Keratinocyte (primary cell): ENCODE measurements around the gene TCEANC2. TPM values are rescaled to one million over a fixed set of nuclear protein-coding genes. Genes with fewer than 3 reads are reported as not detected.
"Not testable (repeated sequence)": the region's sequence is repeated elsewhere in the genome, so short reads cannot be mapped to it uniquely, and the experiment has no call there.

Experiments used
- DNase-seq: peaks from one replicate; pipeline ENCODE4 v3.0.0-alpha.2; 2011; ENCODE audit warnings: low read depth, missing footprints, low spot score
- FAIRE-seq: peaks from 2 replicates; lab custom pipeline; 2011; peaks lifted over from hg19 to GRCh38; lab: Jason Lieb, UNC
- H2AFZ ChIP-seq: 2 replicates; pipeline ENCODE4 v1.6.0; 2012; ENCODE audit warnings: low read length, control low read depth, inconsistent platforms; ENCODE audit not compliant: control insufficient read depth
- H3K27ac ChIP-seq: 2 replicates; pipeline ENCODE4 v1.5.1; 2011; ENCODE audit warnings: low read length; ENCODE audit not compliant: control insufficient read depth, insufficient read depth
- H3K27me3 ChIP-seq: 3 replicates; pipeline ENCODE4 v1.6.0; 2011; ENCODE audit warnings: low read length; ENCODE audit not compliant: control insufficient read depth, insufficient read depth; ENCODE audit errors: extremely low read depth
- H3K36me3 ChIP-seq, 2 experiments: 2 replicates in 1 of 2; 3 replicates in 1 of 2; pipeline ENCODE4 v1.5.1; 2011; ENCODE audit warnings: low read length in 2 of 2, mild to moderate bottlenecking in 1 of 2; ENCODE audit not compliant: control insufficient read depth in 2 of 2, insufficient read depth in 2 of 2; ENCODE audit errors: extremely low read depth in 1 of 2
- H3K4me1 ChIP-seq: 3 replicates; pipeline ENCODE4 v1.5.1; 2011; ENCODE audit warnings: low read length; ENCODE audit not compliant: control insufficient read depth, insufficient read depth; ENCODE audit errors: extremely low read depth
- H3K4me2 ChIP-seq: 3 replicates; pipeline ENCODE4 v1.6.0; 2011; ENCODE audit warnings: low read depth, low read length; ENCODE audit not compliant: control insufficient read depth, insufficient read depth; ENCODE audit errors: extremely low read depth
- H3K4me3 ChIP-seq, 3 experiments: fragments of 200-600 bp in 1 of 3; sonication (generic) in 1 of 3; 2 replicates in 2 of 3; 3 replicates in 1 of 3; pipeline ENCODE4 v1.5.1; 2011 to 2016; ENCODE audit warnings: low read length in 3 of 3, mild to moderate bottlenecking in 3 of 3, control low read depth in 2 of 3, inconsistent platforms in 1 of 3, low read depth in 1 of 3, mixed read lengths in 1 of 3, mixed run types in 1 of 3, moderate library complexity in 1 of 3; ENCODE audit not compliant: control insufficient read depth in 2 of 3, insufficient read depth in 2 of 3; ENCODE audit errors: extremely low read depth in 1 of 3
- H3K79me2 ChIP-seq: 2 replicates; pipeline ENCODE4 v1.6.0; 2012; ENCODE audit warnings: low read length; ENCODE audit not compliant: control insufficient read depth, insufficient read depth
- H3K9ac ChIP-seq: 3 replicates; pipeline ENCODE4 v1.6.0; 2011; ENCODE audit warnings: low read length; ENCODE audit not compliant: control insufficient read depth, insufficient read depth; ENCODE audit errors: extremely low read depth
- H3K9me1 ChIP-seq: 3 replicates; pipeline ENCODE4 v1.6.0; 2011; ENCODE audit warnings: low read length; ENCODE audit not compliant: control insufficient read depth, insufficient read depth; ENCODE audit errors: extremely low read depth
- H3K9me3 ChIP-seq: 2 replicates; pipeline ENCODE4 v1.5.1; 2012; ENCODE audit warnings: low read depth, low read length; ENCODE audit not compliant: control insufficient read depth
- H4K20me1 ChIP-seq: 3 replicates; pipeline ENCODE4 v1.6.0; 2011; ENCODE audit warnings: low read length; ENCODE audit not compliant: control insufficient read depth, insufficient read depth; ENCODE audit errors: extremely low read depth
- EZH2 ChIP-seq: IDR thresholded peaks from one replicate; pipeline ENCODE4 v1.6.1; 2012; ENCODE audit warnings: inconsistent platforms, mild to moderate bottlenecking, low read length, moderate library complexity
- dilution Hi-C: fragments of 300-500 bp; cut with MboI; formaldehyde crosslinking; loops from one replicate; pipeline ENCODE4 v1.7.0; 2020; ENCODE audit warnings: low sequenced_read_pairs; ENCODE audit not compliant: extremely low pct_ligation_motif_present
- polyA plus RNA-seq, 5 experiments: library from polyadenylated mRNA; depleted of rRNA in 3 of 5; stranded (reverse) in 3 of 5; stranded (forward) in 1 of 5; unstranded in 1 of 5; fragments of >200 nt; gene quantifications; 1 replicate in 1 of 5; 2 replicates in 3 of 5; 3 replicates in 1 of 5; pipeline versions ENCODE4 v1.2.1 to v1.2.3, GENCODE V29; 2011 to 2012; ENCODE audit warnings: missing spikeins in 2 of 5, low read depth in 1 of 5, low replicate concordance in 1 of 5
- TF ChIP-seq, protein P1 (sequence below), 3 experiments: IDR thresholded peaks in 1 of 3; conservative IDR thresholded peaks in 1 of 3; optimal IDR thresholded peaks in 1 of 3; 2 replicates in 2 of 3; 3 replicates in 1 of 3; pipeline versions ENCODE3 to v1.5.1; 2011; ENCODE audit warnings: low read length in 3 of 3, mild to moderate bottlenecking in 3 of 3, moderate library complexity in 2 of 3, control low read depth in 1 of 3, inconsistent platforms in 1 of 3; ENCODE audit not compliant: insufficient read depth in 2 of 3; ENCODE audit errors: extremely low read depth in 1 of 3

The TCEANC2 gene
- polyA plus RNA-seq, 1 donor (not counting 4 experiments of a cell fraction or from before 2014, with no cell fraction given), result 4.3 TPM

DNA sequence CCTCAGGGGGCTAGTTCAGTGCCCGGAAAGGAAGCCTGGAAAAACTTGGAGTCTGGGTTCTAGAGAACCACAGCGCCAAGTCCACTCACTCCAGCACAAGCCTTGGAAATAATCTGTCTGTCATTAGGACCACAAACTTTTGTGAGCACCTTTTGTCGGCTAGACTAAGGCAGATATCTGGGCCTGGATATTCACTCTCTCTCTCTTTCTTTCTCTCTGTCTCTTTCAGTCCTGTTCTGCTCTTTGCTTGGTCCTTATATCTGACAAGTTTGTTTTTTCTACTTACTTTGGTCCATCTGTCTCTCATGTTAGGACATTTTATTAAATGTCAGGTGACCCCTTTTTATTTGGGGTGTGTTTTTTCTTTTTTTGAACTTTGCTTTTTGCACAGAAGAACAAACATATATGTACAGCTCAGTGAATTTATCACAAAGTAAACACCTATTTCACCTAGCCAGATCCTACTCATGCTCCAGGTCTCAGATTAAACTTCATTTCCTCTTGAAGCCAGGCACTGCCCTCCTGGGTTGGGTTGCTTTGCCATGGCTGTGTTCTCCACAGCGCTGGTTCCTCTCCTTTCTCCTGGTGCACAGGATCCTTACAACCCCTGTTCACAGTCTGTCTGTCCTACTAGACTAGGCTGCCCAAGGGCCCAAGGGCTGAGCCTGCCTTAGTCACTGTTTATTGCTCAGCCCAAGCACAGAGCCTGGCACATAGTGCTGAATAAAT is 40.8 kb downstream of the TCEANC2 start:
- no peak overlapping the region for H3K27ac ChIP-seq
- H3K4me1 ChIP-seq, result no peaks in the 10 kb centered on the region
- no peak overlapping the region for H3K9ac ChIP-seq
- H4K20me1 ChIP-seq, result no peaks in the 10 kb centered on the region
- H3K9me3 ChIP-seq, result no peaks in the 10 kb centered on the region
- no peak for TF ChIP-seq EZH2
- TF ChIP-seq, protein P1, sequence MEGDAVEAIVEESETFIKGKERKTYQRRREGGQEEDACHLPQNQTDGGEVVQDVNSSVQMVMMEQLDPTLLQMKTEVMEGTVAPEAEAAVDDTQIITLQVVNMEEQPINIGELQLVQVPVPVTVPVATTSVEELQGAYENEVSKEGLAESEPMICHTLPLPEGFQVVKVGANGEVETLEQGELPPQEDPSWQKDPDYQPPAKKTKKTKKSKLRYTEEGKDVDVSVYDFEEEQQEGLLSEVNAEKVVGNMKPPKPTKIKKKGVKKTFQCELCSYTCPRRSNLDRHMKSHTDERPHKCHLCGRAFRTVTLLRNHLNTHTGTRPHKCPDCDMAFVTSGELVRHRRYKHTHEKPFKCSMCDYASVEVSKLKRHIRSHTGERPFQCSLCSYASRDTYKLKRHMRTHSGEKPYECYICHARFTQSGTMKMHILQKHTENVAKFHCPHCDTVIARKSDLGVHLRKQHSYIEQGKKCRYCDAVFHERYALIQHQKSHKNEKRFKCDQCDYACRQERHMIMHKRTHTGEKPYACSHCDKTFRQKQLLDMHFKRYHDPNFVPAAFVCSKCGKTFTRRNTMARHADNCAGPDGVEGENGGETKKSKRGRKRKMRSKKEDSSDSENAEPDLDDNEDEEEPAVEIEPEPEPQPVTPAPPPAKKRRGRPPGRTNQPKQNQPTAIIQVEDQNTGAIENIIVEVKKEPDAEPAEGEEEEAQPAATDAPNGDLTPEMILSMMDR (optimal IDR thresholded peaks at IDR 0.05 in 1 of 3, IDR thresholded peaks at IDR 0.05 in 1 of 3, conservative IDR thresholded peaks at IDR 0.05 in 1 of 3; ENCODE audit: extremely low read depth in 1 of 3, insufficient read depth in 2 of 3, low read length in 3 of 3), result no peak
- H3K9me1 ChIP-seq, result no peaks in the 10 kb centered on the region
- H3K79me2 ChIP-seq, result no peaks in the 10 kb centered on the region
- no peak for DNase-seq
- FAIRE-seq, result no peak
- H3K4me3 ChIP-seq, result no peak overlapping the region
- H3K4me2 ChIP-seq, result no peak overlapping the region
- H3K27me3 ChIP-seq, result no peaks in the 10 kb centered on the region
- peaks cover 0 to 8% of the 10 kb centered on the region in 2 experiments for H3K36me3 ChIP-seq
- H2AFZ ChIP-seq, result no peak overlapping the region
- dilution Hi-C loops, result no loop called here

DNA sequence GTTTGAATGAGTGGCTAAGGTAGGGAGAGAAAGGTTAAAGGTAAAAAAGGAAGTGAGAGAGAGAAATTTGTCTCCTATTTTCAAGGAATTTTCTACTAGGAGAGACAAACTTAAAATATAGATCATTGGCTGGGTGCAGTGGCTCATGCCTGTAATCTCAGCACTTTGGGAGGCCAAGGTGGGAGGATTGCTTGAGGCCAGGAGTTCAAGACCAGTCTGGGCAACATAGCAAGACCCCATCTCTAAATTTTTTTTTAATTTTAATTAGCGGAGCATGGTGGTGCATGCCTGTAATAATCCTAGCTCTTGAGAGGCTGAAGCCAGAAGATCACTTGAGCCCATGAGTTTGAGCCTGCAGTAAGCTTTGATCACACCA is 41.3 kb downstream of the TCEANC2 start:
- DNase-seq, H2AFZ ChIP-seq, H3K4me3 ChIP-seq, H3K4me2 ChIP-seq, H3K27me3 ChIP-seq, H3K9me3 ChIP-seq, FAIRE-seq, dilution Hi-C loops, H3K9ac ChIP-seq, H3K36me3 ChIP-seq, H3K27ac ChIP-seq, H3K9me1 ChIP-seq, H4K20me1 ChIP-seq, H3K79me2 ChIP-seq, H3K4me1 ChIP-seq: not testable (repeated sequence)
